Heart left ventricle (tissue), 13 donors: ENCODE data around the gene MROH2B.

Source experiments
- POLR2A ChIP-seq, 2 donors: fragments of 450-650 bp; IDR thresholded peaks; one replicate each; pipeline ENCODE4 v1.6.1; 2017; ENCODE audit warnings: antibody characterized with exemption in 2 of 2, mild to moderate bottlenecking in 2 of 2, moderate library complexity in 2 of 2
- TF ChIP-seq, protein P1 (sequence below), 12 donors: fragments of 200-600 bp; sonication (generic) in 4 of 12; IDR thresholded peaks; one replicate each; pipeline versions ENCODE4 v1.5.0 to v1.8.0; 2018 to 2022; ENCODE audit warnings: antibody characterized with exemption in 12 of 12, mild to moderate bottlenecking in 5 of 12
- donor health status: ischemic (EF 13 %, LVEDD 7.1; RV severe dilation, severe dysfunction).
- donor health status: DM: no; HTN: yes; CAD: no.
- donor health status: DM: no; HTN: no; CAD: no.
- donor health status: ischemic (EF 25% LVEDD 6.9; RV normal size, moderate dysfunction).
- donor health status: ischemic (EF 25% LVEDD 5.7; RV mildly dilated, moderate dysfunction).
- donor health status: ischemic (EF 35%, LVEDD 5.7; RV mildly dilated, moderate dysfunction).
- donor health status: nonischemic (EF 11% LVEDD 7.7; RV severe dilation, severe dysfunction).
- donor health status: DM: yes; HTN: yes; CAD: no.
- donor health status: PGD.
- donor health status: ischemic (EF 29% LVEDD 5.4; RV normal size, mild dysfunction).
- donor health status: nonischemic (EF 23%, LVEDD 6.1; RV moderate dilation, normal function).

- TF ChIP-seq, protein P1, sequence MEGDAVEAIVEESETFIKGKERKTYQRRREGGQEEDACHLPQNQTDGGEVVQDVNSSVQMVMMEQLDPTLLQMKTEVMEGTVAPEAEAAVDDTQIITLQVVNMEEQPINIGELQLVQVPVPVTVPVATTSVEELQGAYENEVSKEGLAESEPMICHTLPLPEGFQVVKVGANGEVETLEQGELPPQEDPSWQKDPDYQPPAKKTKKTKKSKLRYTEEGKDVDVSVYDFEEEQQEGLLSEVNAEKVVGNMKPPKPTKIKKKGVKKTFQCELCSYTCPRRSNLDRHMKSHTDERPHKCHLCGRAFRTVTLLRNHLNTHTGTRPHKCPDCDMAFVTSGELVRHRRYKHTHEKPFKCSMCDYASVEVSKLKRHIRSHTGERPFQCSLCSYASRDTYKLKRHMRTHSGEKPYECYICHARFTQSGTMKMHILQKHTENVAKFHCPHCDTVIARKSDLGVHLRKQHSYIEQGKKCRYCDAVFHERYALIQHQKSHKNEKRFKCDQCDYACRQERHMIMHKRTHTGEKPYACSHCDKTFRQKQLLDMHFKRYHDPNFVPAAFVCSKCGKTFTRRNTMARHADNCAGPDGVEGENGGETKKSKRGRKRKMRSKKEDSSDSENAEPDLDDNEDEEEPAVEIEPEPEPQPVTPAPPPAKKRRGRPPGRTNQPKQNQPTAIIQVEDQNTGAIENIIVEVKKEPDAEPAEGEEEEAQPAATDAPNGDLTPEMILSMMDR (IDR thresholded peaks at IDR 0.05): no peak
- TF ChIP-seq POLR2A (IDR thresholded peaks at IDR 0.05): no peak
Measured at GRCh38 chr5:40999142-40999541, 72.0 kb downstream of the MROH2B start.
